Endodermal cell (in vitro differentiated cells): ENCODE data around the gene BICDL1. TPM values are rescaled to one million over a fixed set of nuclear protein-coding genes. Genes with fewer than 3 reads are reported as not detected.
A peak's percentile ranks its signal among the peaks of the same experiment; 100 is the strongest.

Source experiments
- DNase-seq: peaks from one replicate; pipeline ENCODE4 v3.0.0-alpha.2; 2017
- H3K27ac ChIP-seq: 2 replicates; pipeline ENCODE4 v1.5.1; 2013; ENCODE audit warnings: mild to moderate bottlenecking, low read depth, low read length, moderate library complexity
- H3K27me3 ChIP-seq: 2 replicates; pipeline ENCODE4 v1.6.1; 2013; ENCODE audit warnings: mild to moderate bottlenecking, low read length, moderate library complexity; ENCODE audit not compliant: insufficient read depth, control insufficient read depth, poor library complexity, severe bottlenecking
- H3K36me3 ChIP-seq: 2 replicates; pipeline ENCODE4 v1.7.0; 2013; ENCODE audit warnings: mild to moderate bottlenecking, low read length, moderate library complexity; ENCODE audit not compliant: control insufficient read depth, insufficient read depth
- H3K4me1 ChIP-seq: one replicate; pipeline ENCODE4 v1.7.0; 2013; ENCODE audit warnings: low read length; ENCODE audit not compliant: control insufficient read depth, insufficient read depth
- H3K4me3 ChIP-seq: 2 replicates; pipeline ENCODE4 v1.5.1; 2013; ENCODE audit warnings: mild to moderate bottlenecking, low read length, moderate library complexity
- H3K9ac ChIP-seq: 2 replicates; pipeline ENCODE4 v1.6.1; 2013; ENCODE audit warnings: mild to moderate bottlenecking, low read length, moderate library complexity; ENCODE audit not compliant: poor library complexity, severe bottlenecking; ENCODE audit errors: extremely low read depth
- H3K9me3 ChIP-seq: 2 replicates; pipeline ENCODE4 v1.6.1; 2013; ENCODE audit warnings: mild to moderate bottlenecking, low read length, moderate library complexity; ENCODE audit not compliant: control insufficient read depth
- H3K27ac Mint-ChIP-seq: 2 replicates; pipeline ENCODE4 v1.8.0; 2020; ENCODE audit warnings: mixed read lengths
- H3K27me3 Mint-ChIP-seq: 2 replicates; pipeline ENCODE4 v1.8.0; 2021; ENCODE audit warnings: mild to moderate bottlenecking, mixed read lengths; ENCODE audit not compliant: insufficient read depth
- H3K36me3 Mint-ChIP-seq: 2 replicates; pipeline ENCODE4 v1.8.0; 2020; ENCODE audit warnings: low read depth, mixed read lengths
- H3K4me1 Mint-ChIP-seq: 2 replicates; pipeline ENCODE4 v1.8.0; 2020; ENCODE audit warnings: mixed read lengths
- H3K4me3 Mint-ChIP-seq: 2 replicates; pipeline ENCODE4 v1.8.0; 2020; ENCODE audit warnings: mild to moderate bottlenecking, moderate library complexity, mixed read lengths
- H3K9me3 Mint-ChIP-seq: 2 replicates; pipeline ENCODE4 v1.8.0; 2020; ENCODE audit warnings: mild to moderate bottlenecking, mixed read lengths
- CTCF ChIP-seq: fragments of 200-600 bp; sonication (generic); conservative IDR thresholded peaks from 2 replicates; pipeline ENCODE4 v1.5.0; 2021; ENCODE audit warnings: antibody characterized with exemption, mild to moderate bottlenecking
- WGBS, 2 experiments: methylation state at CpG; one replicate each; pipeline versions ENCODE4 v1.1.5 to v1.1.7; 2013; ENCODE audit warnings: missing lambda C conversion rate in 2 of 2, mixed read lengths in 1 of 2; ENCODE audit not compliant: insufficient coverage in 1 of 2, insufficient read length in 1 of 2; 5-methylcytosine and 5-hydroxymethylcytosine counted together
- total RNA-seq, 2 donors: library from RNA; stranded (reverse); fragmentation: NEBNext Ultra II Directional in 1 of 2; extraction: Animal tissue kit (Norgen Biotek cat#: 25700) in 1 of 2; gene quantifications; 2 replicates in 1 of 2; 3 replicates in 1 of 2; pipeline ENCODE4 v1.2.1, GENCODE V29; 2021

Gene BICDL1
- total RNA-seq, 2 donors from 2014 or later, result 14.5 to 22.3 TPM

- no peak overlapping the region for H3K27ac ChIP-seq
- Mint-ChIP-seq H3K27ac (no peak overlapping the region), H3K27me3 (peaks cover 32% of the 10 kb centered on the region), H3K4me3 (peak overlapping the region; percentile 63), H3K36me3 (peaks cover 10% of the 10 kb centered on the region), H3K9me3 (no peaks in the 10 kb centered on the region), H3K4me1 (peaks cover 12% of the 10 kb centered on the region)
- DNase-seq, result no peak
- H3K9ac ChIP-seq, result no peak overlapping the region
- H3K27me3 ChIP-seq, result peaks cover 43% of the 10 kb centered on the region
- peaks cover 10% of the 10 kb centered on the region for H3K4me1 ChIP-seq
- no peaks in the 10 kb centered on the region for H3K9me3 ChIP-seq
- peak overlapping the region; percentile 76 for H3K4me3 ChIP-seq
- H3K36me3 ChIP-seq, result no peaks in the 10 kb centered on the region
- WGBS, 2 experiments, result 0% methylated on average over 11 to 49 of the region's 49 CpGs
- TF ChIP-seq CTCF, result no peak
Observed at GRCh38 chr12:119989361-119989730, 310 bp downstream of the BICDL1 start.

- H3K4me1 ChIP-seq, result peaks cover 10% of the 10 kb centered on the region
- H3K36me3 Mint-ChIP-seq, result peaks cover 10% of the 10 kb centered on the region
- no peak overlapping the region for H3K27ac ChIP-seq
- WGBS, 2 experiments, result 0 to 1% methylated on average over 13 to 79 of the region's 79 CpGs
- H3K4me1 Mint-ChIP-seq, result peaks cover 12% of the 10 kb centered on the region
- H3K27me3 ChIP-seq, result peaks cover 40% of the 10 kb centered on the region
- peak overlapping the region; percentile 80 for H3K4me3 ChIP-seq
- H3K4me3 Mint-ChIP-seq, result peak overlapping the region; percentile 63
- no peaks in the 10 kb centered on the region for H3K9me3 ChIP-seq
- no peak overlapping the region for H3K9ac ChIP-seq
- peak; percentile 97 for DNase-seq
- no peaks in the 10 kb centered on the region for H3K9me3 Mint-ChIP-seq
- no peak for TF ChIP-seq CTCF
- H3K36me3 ChIP-seq, result no peaks in the 10 kb centered on the region
- no peak overlapping the region for H3K27ac Mint-ChIP-seq
- H3K27me3 Mint-ChIP-seq, result peaks cover 32% of the 10 kb centered on the region
Observed at GRCh38 chr12:119989731-119990381, 820 bp downstream of the BICDL1 start.

GRCh38 chr12:119990382-119990874 is 1.4 kb downstream of the BICDL1 start:
- no peaks in the 10 kb centered on the region for H3K36me3 ChIP-seq
- Mint-ChIP-seq H3K27me3 (peaks cover 30% of the 10 kb centered on the region), H3K4me3 (peak overlapping the region; percentile 63), H3K27ac (no peak overlapping the region), H3K36me3 (peaks cover 10% of the 10 kb centered on the region), H3K4me1 (peaks cover 12% of the 10 kb centered on the region), H3K9me3 (no peaks in the 10 kb centered on the region)
- H3K4me3 ChIP-seq, result peak overlapping the region; percentile 80
- H3K9me3 ChIP-seq, result no peaks in the 10 kb centered on the region
- TF ChIP-seq CTCF, result no peak
- H3K27ac ChIP-seq, result no peak overlapping the region
- peaks cover 40% of the 10 kb centered on the region for H3K27me3 ChIP-seq
- H3K9ac ChIP-seq, result no peak overlapping the region
- WGBS, 2 experiments, result 53 to 75% methylated on average over 4 to 10 of the region's 12 CpGs
- no peak for DNase-seq
- peaks cover 10% of the 10 kb centered on the region for H3K4me1 ChIP-seq
